GM21526 (cell line): ENCODE measurements around the gene FCN2.

ENCODE experiments used
- ATAC-seq: cut with Tn5 transposase; IDR thresholded peaks from one replicate; pipeline ENCODE4 v1.9.1; 2021; ENCODE audit warnings: moderate library complexity; ENCODE audit not compliant: unreplicated experiment, low FRiP score

The FCN2 gene

GRCh38 chr9:134886413-134886913, 5.9 kb downstream of the FCN2 start:
- no peak for ATAC-seq

GRCh38 chr9:134887219-134887618, 6.6 kb downstream of the FCN2 start:
- no peak for ATAC-seq

- no peak for ATAC-seq
Observed at GRCh38 chr9:134887686-134888602, 7.3 kb downstream of the FCN2 start.

- no peak for ATAC-seq
Observed at GRCh38 chr9:134888603-134889190, 8.1 kb downstream of the FCN2 start.

GRCh38 chr9:134889386-134890154, 9.0 kb downstream of the FCN2 start:
- no peak for ATAC-seq

GRCh38 chr9:134890155-134890495, 9.5 kb downstream of the FCN2 start:
- ATAC-seq, result no peak

- ATAC-seq, result no peak
Observed at GRCh38 chr9:134891053-134891452, 10.4 kb downstream of the FCN2 start.

GRCh38 chr9:134891713-134892112, 11.1 kb downstream of the FCN2 start:
- no peak for ATAC-seq

GRCh38 chr9:134892221-134892620, 11.6 kb downstream of the FCN2 start:
- no peak for ATAC-seq

- ATAC-seq, result no peak
Observed at GRCh38 chr9:134892820-134893420, 12.3 kb downstream of the FCN2 start.

GRCh38 chr9:134894136-134894860, 13.7 kb downstream of the FCN2 start:
- no peak for ATAC-seq

- no peak for ATAC-seq
Observed at GRCh38 chr9:134895097-134895496, 14.5 kb downstream of the FCN2 start.

GRCh38 chr9:134895567-134895907, 14.9 kb downstream of the FCN2 start:
- no peak for ATAC-seq

- ATAC-seq, result no peak
Observed at GRCh38 chr9:134895908-134896833, 15.6 kb downstream of the FCN2 start.

- ATAC-seq, result no peak
Observed at GRCh38 chr9:134896834-134897583, 16.4 kb downstream of the FCN2 start.

GRCh38 chr9:134897584-134898170, 17.1 kb downstream of the FCN2 start:
- ATAC-seq, result no peak

- no peak for ATAC-seq
Observed at GRCh38 chr9:134898319-134898718, 17.7 kb downstream of the FCN2 start.

GRCh38 chr9:134899168-134899567, 18.6 kb downstream of the FCN2 start:
- ATAC-seq, result no peak
